ENCODE results near the gene NELL2. TPM values are rescaled to one million over a fixed set of nuclear protein-coding genes. Genes with fewer than 3 reads are reported as not detected.

The NELL2 gene
- total and polyA plus RNA-seq, 4 donors, result 0.09 to 0.42 (median 0.17) TPM; not detected in 1

DNA sequence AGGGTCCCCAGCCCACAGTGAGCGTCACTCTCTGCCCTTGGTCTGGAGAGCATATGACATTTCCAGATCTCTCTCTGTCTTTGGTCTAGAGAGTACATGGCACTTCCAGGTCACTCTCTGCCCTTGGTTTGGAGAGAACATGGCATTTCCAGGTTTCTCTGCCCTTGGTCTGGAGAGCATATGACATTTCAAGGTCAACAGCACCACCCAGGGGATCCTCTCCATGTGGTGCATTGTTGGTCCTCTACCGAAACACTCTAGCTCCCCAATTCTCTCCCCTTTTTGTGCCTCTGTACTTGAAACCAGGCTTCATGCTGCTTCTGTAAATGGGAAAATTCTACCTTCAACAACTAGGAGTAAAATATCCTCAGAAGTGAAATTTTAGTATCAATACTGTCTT lies 399.4 kb downstream of the NELL2 start (continued):
- TF ChIP-seq, protein P1, sequence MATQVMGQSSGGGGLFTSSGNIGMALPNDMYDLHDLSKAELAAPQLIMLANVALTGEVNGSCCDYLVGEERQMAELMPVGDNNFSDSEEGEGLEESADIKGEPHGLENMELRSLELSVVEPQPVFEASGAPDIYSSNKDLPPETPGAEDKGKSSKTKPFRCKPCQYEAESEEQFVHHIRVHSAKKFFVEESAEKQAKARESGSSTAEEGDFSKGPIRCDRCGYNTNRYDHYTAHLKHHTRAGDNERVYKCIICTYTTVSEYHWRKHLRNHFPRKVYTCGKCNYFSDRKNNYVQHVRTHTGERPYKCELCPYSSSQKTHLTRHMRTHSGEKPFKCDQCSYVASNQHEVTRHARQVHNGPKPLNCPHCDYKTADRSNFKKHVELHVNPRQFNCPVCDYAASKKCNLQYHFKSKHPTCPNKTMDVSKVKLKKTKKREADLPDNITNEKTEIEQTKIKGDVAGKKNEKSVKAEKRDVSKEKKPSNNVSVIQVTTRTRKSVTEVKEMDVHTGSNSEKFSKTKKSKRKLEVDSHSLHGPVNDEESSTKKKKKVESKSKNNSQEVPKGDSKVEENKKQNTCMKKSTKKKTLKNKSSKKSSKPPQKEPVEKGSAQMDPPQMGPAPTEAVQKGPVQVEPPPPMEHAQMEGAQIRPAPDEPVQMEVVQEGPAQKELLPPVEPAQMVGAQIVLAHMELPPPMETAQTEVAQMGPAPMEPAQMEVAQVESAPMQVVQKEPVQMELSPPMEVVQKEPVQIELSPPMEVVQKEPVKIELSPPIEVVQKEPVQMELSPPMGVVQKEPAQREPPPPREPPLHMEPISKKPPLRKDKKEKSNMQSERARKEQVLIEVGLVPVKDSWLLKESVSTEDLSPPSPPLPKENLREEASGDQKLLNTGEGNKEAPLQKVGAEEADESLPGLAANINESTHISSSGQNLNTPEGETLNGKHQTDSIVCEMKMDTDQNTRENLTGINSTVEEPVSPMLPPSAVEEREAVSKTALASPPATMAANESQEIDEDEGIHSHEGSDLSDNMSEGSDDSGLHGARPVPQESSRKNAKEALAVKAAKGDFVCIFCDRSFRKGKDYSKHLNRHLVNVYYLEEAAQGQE (IDR thresholded peaks at IDR 0.05), result no peak

DNA sequence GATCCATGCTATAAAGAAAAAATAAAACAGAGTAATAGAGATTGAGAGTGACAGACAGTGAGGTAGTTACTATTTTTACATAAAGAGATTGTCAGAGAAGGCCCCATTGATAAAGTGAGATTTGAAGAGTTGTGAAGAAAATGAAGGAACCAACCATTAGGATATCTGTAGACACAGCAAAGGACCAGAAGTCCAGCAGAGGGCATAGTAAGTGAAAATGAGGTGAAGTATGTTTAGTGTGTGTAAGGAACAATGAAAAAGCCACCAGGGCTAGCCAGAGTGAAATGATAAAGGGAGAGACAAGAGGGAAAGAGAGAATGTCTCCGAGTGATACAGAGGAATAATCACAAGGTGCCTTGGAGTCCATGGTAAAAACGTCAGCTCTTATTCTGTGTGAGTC lies 411.0 kb downstream of the NELL2 start:
- DNase-seq (ENCODE audit: low spot score), result no peak
- Histone ChIP-seq H3K36me3 (ENCODE audit: control insufficient read depth in 4 of 4, insufficient read depth in 3 of 4, low read depth in 1 of 4, low read length in 3 of 4) (no peaks in the 10 kb centered on the region), H3K27ac (ENCODE audit: low read depth in 1 of 2, low read length in 2 of 2) (no peak overlapping the region), H3K4me3 (ENCODE audit: low read depth in 1 of 3, low read length in 3 of 3) (no peak overlapping the region), H3K9ac (ENCODE audit: low read depth in 1 of 2, low read length in 2 of 2) (no peak overlapping the region), H3K9me3 (ENCODE audit: control insufficient read depth in 4 of 4, low read length in 3 of 4) (peaks cover 0 to 5% (median 0%) of the 10 kb centered on the region in 4 donors), H3K27me3 (ENCODE audit: control insufficient read depth in 4 of 4, insufficient read depth in 4 of 4, low read length in 3 of 4) (no peaks in the 10 kb centered on the region), H3K4me1 (ENCODE audit: control insufficient read depth in 4 of 4, insufficient read depth in 4 of 4, low read length in 3 of 4) (no peaks in the 10 kb centered on the region)
- TF ChIP-seq TAF1 (conservative IDR thresholded peaks at IDR 0.05) (no peak), RAD21 (IDR thresholded peaks at IDR 0.05) (no peak), GABPA (IDR thresholded peaks at IDR 0.05 in 1 of 2, conservative IDR thresholded peaks at IDR 0.05 in 1 of 2) (no peak), NR2F2 (IDR thresholded peaks at IDR 0.05) (no peak), YY1 (IDR thresholded peaks at IDR 0.05) (no peak)
- TF ChIP-seq, protein P2, sequence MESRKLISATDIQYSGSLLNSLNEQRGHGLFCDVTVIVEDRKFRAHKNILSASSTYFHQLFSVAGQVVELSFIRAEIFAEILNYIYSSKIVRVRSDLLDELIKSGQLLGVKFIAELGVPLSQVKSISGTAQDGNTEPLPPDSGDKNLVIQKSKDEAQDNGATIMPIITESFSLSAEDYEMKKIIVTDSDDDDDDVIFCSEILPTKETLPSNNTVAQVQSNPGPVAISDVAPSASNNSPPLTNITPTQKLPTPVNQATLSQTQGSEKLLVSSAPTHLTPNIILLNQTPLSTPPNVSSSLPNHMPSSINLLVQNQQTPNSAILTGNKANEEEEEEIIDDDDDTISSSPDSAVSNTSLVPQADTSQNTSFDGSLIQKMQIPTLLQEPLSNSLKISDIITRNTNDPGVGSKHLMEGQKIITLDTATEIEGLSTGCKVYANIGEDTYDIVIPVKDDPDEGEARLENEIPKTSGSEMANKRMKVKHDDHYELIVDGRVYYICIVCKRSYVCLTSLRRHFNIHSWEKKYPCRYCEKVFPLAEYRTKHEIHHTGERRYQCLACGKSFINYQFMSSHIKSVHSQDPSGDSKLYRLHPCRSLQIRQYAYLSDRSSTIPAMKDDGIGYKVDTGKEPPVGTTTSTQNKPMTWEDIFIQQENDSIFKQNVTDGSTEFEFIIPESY (IDR thresholded peaks at IDR 0.05), result no peak
- TF ChIP-seq, protein P3, sequence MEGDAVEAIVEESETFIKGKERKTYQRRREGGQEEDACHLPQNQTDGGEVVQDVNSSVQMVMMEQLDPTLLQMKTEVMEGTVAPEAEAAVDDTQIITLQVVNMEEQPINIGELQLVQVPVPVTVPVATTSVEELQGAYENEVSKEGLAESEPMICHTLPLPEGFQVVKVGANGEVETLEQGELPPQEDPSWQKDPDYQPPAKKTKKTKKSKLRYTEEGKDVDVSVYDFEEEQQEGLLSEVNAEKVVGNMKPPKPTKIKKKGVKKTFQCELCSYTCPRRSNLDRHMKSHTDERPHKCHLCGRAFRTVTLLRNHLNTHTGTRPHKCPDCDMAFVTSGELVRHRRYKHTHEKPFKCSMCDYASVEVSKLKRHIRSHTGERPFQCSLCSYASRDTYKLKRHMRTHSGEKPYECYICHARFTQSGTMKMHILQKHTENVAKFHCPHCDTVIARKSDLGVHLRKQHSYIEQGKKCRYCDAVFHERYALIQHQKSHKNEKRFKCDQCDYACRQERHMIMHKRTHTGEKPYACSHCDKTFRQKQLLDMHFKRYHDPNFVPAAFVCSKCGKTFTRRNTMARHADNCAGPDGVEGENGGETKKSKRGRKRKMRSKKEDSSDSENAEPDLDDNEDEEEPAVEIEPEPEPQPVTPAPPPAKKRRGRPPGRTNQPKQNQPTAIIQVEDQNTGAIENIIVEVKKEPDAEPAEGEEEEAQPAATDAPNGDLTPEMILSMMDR (IDR thresholded peaks at IDR 0.05; ENCODE audit: low read depth, low read length, missing input control), result no peak
- TF ChIP-seq, protein P1 (IDR thresholded peaks at IDR 0.05), result no peak
- TF ChIP-seq, protein P4, sequence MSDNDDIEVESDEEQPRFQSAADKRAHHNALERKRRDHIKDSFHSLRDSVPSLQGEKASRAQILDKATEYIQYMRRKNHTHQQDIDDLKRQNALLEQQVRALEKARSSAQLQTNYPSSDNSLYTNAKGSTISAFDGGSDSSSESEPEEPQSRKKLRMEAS (IDR thresholded peaks at IDR 0.05), result no peak
- WGBS, result 76% methylated on average over 2 of the region's 2 CpGs

Data from liver (tissue), 9 donors.